Lung (tissue), 12 donors: Measurements from ENCODE around the gene GDI1. TPM values are rescaled to one million over a fixed set of nuclear protein-coding genes. Genes with fewer than 3 reads are reported as not detected.

Experiments
- ATAC-seq: fragments of 200-7000 bp; cut with Tn5 transposase; one replicate; pipeline ENCODE4 v1.9.1; 2020; ENCODE audit warnings: moderate number of reproducible peaks; ENCODE audit not compliant: insufficient read depth, low FRiP score
- DNase-seq, 3 donors: peaks; one replicate each; pipeline ENCODE4 v3.0.0-alpha.2; 2013 to 2017
- H3K27ac ChIP-seq, 2 donors: one replicate each; pipeline ENCODE4 v1.5.1; 2013; ENCODE audit warnings: mild to moderate bottlenecking in 2 of 2, moderate library complexity in 2 of 2, control low read depth in 1 of 2, inconsistent platforms in 1 of 2, low read depth in 1 of 2, low read length in 1 of 2
- H3K27me3 ChIP-seq, 3 donors: one replicate each; pipeline ENCODE4 v1.5.1; 2013; ENCODE audit warnings: low read length in 2 of 3; ENCODE audit not compliant: control insufficient read depth in 3 of 3, insufficient read depth in 3 of 3
- H3K36me3 ChIP-seq, 4 donors: one replicate each; pipeline ENCODE4 v1.5.1; 2013; ENCODE audit warnings: low read length in 4 of 4, mild to moderate bottlenecking in 1 of 4, moderate library complexity in 1 of 4; ENCODE audit not compliant: control insufficient read depth in 4 of 4, insufficient read depth in 4 of 4
- H3K4me1 ChIP-seq, 5 donors: one replicate each; pipeline ENCODE4 v1.5.1; 2013; ENCODE audit warnings: low read length in 5 of 5, mild to moderate bottlenecking in 2 of 5, moderate library complexity in 1 of 5; ENCODE audit not compliant: control insufficient read depth in 5 of 5, insufficient read depth in 5 of 5
- H3K4me3 ChIP-seq: one replicate; pipeline ENCODE4 v1.5.1; 2013; ENCODE audit warnings: mild to moderate bottlenecking, control low read depth, moderate library complexity
- H3K9ac ChIP-seq, 2 donors: one replicate each; pipeline ENCODE4 v1.5.1; 2013; ENCODE audit warnings: low read length in 2 of 2, control low read depth in 1 of 2; ENCODE audit not compliant: insufficient read depth in 1 of 2
- H3K9me3 ChIP-seq, 4 donors: one replicate each; pipeline ENCODE4 v1.5.1; 2013; ENCODE audit warnings: low read length in 3 of 4, mild to moderate bottlenecking in 1 of 4, moderate library complexity in 1 of 4; ENCODE audit not compliant: control insufficient read depth in 4 of 4, insufficient read depth in 3 of 4
- WGBS, 2 donors: extraction: QIAGEN DNeasy Blood & Tissue Kit; methylation state at CpG; one replicate each; pipeline ENCODE4 v1.1.7; 2013; 5-methylcytosine and 5-hydroxymethylcytosine counted together
- polyA plus RNA-seq, 2 donors: library from polyadenylated mRNA; stranded (reverse); fragments of 200-250 nt; gene quantifications; one replicate each; pipeline ENCODE4 v1.2.1, GENCODE V29; 2013
- total RNA-seq, 2 donors: library from RNA; depleted of rRNA in 1 of 2; stranded (reverse); fragments of >200 nt in 1 of 2; gene quantifications; one replicate each; pipeline ENCODE4 v1.2.1, GENCODE V29; 2014 to 2021
- TF ChIP-seq, protein P1 (sequence below): IDR thresholded peaks from 2 replicates; pipeline ENCODE4 v1.5.1; 2012; ENCODE audit warnings: mild to moderate bottlenecking; ENCODE audit errors: control extremely low read depth, extremely low read depth
- donor health status: control.
- donor health status: control.
- donor health status: Bipolar disorder and iron deficiency.
- donor health status: healthy.
- donor health status: DM: yes; HTN: yes; CAD: no.

The GDI1 gene
- total and polyA plus RNA-seq, 4 donors = 64.0 to 130 (median 116) TPM

DNA sequence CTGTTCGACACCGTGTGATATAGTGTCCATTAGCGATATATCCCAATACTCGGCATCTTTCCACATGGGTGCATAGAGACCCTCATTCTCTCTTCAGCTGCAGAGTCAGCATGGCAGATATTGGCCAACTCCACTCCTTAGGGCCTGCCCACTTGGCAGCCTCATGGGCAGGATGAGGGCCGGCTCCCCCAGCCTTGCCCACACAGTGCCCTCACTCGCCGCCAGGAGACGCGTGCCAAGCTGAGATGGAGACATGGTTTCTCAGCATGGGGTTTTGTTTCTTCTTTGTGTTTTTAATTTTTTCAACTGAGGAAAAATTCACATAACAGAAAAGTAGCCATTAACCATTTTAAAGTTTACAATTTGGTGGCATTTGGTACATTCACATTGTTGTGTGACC, 15.9 kb downstream of the GDI1 start:
- no peak overlapping the region for H3K9ac ChIP-seq
- TF ChIP-seq, protein P1, sequence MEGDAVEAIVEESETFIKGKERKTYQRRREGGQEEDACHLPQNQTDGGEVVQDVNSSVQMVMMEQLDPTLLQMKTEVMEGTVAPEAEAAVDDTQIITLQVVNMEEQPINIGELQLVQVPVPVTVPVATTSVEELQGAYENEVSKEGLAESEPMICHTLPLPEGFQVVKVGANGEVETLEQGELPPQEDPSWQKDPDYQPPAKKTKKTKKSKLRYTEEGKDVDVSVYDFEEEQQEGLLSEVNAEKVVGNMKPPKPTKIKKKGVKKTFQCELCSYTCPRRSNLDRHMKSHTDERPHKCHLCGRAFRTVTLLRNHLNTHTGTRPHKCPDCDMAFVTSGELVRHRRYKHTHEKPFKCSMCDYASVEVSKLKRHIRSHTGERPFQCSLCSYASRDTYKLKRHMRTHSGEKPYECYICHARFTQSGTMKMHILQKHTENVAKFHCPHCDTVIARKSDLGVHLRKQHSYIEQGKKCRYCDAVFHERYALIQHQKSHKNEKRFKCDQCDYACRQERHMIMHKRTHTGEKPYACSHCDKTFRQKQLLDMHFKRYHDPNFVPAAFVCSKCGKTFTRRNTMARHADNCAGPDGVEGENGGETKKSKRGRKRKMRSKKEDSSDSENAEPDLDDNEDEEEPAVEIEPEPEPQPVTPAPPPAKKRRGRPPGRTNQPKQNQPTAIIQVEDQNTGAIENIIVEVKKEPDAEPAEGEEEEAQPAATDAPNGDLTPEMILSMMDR = no peak
- ATAC-seq = no peak
- no peaks in the 10 kb centered on the region for H3K27me3 ChIP-seq
- H3K9me3 ChIP-seq = no peaks in the 10 kb centered on the region
- no peaks in the 10 kb centered on the region for H3K4me1 ChIP-seq
- 94 to 97% methylated on average over 9 of the region's 9 CpGs for WGBS, 2 donors
- peaks cover 0 to 15% (median 3%) of the 10 kb centered on the region in 4 donors for H3K36me3 ChIP-seq
- no peak for DNase-seq
- H3K4me3 ChIP-seq = no peak overlapping the region
- H3K27ac ChIP-seq = no peak overlapping the region

DNA sequence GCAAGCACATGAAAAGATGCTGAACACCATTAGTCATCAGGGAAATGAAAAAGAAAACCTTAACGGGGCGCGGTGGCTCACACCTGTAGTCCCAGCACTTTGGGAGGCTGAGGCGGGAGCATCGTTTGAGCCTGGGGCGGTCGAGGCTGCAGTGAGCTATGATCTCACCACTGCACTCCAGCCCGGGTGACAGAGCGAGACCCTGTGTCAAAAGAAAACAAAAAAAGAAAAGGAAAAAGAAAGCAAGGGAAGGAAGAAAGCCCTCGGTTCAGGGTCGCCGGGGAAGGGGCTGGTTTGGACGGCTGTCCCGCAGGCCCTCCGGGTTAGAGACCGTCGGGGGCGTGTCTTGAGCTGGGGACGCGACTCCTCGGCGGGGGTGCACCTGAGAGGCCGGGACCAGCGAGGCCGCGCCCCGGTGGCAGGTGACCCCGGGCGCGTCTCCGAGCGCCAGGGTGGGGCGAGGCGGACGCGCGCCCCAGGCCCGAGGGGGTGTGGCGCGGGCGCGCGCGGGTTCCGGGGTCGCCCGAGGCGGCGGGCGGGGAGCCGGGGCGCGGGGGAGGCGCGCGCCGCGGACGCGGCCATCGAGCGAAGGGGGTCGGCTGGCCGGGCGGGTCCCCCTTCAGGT, 20.6 kb downstream of the GDI1 start:
- Histone ChIP-seq H3K27me3 (no peaks in the 10 kb centered on the region), H3K9me3 (no peaks in the 10 kb centered on the region), H3K9ac (no peak overlapping the region), H3K27ac (peak overlapping the region in 1 of 2 donors; percentile 61), H3K4me3 (peak overlapping the region; percentile 48), H3K4me1 (peaks cover 0 to 10% (median 0%) of the 10 kb centered on the region in 5 donors), H3K36me3 (peaks cover 0 to 5% (median 2%) of the 10 kb centered on the region in 4 donors)
- TF ChIP-seq, protein P1 = no peak
- 8 to 30% methylated on average over 25 to 65 of the region's 65 CpGs for WGBS, 2 donors
- DNase-seq (peak in 2 of 3 donors; percentile 21 to 46), ATAC-seq (peak; percentile 44)

DNA sequence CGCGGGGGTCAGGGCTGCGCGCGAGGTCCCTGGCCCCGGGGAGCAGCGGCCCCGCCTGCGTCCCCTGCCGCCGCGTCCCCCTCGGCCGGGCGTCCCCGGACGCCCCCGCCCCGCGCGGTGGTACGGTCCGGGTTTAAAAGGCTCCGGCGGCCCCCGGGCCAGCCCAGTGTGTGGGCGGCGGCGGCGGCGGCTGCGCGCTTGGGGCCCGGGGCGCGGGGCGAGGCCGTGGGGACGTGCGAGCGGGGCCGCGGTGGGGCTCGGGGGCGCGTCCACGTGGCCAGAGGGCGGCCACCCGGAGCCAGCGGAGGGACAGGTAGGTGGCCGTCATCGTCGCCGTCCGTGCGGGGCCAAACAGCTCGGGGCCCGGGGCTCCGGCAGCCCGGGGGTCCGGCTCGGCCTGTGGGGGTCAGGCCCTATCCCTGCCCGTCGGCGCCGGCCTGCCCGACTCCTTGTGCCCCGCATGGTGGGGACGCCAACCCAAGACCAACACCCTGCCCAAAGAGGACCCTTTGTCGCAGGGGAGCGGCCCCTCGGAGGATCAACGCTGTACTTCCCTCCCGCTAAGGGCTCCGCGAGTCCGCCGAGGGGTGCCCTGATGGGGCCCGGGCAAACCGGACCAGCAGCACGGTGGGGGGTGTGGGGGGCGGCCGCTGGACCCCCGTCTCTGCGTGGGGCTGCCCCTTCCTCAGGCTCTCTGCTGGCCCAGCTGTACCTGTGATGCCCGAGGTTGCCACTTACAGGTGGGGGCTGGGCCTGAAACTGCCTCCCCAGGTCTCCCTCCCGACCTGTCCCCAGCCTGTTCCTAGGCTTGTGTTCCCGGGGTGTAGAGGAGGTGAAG, 21.4 kb downstream of the GDI1 start, which contains the start of gene PLXNA3:
Gene PLXNA3, plus strand, starts transcription at position 166 of the 838 bp plus-strand sequence. CDS start 1,903 bp downstream, outside the sequence.
- H3K36me3 ChIP-seq = peaks cover 0 to 5% (median 2%) of the 10 kb centered on the region in 4 donors
- H3K27me3 ChIP-seq = no peaks in the 10 kb centered on the region
- TF ChIP-seq, protein P1 = no peak
- H3K9ac ChIP-seq = no peak within 1 kb of the TSS
- peak within 1 kb of the TSS; percentile 52 to 61 for H3K27ac ChIP-seq
- DNase-seq (peak; percentile 33 to 55 (median 39)), ATAC-seq (peak; percentile 63)
- 0 to 29% methylated on average over 11 to 88 of the region's 88 CpGs for WGBS, 2 donors
- H3K9me3 ChIP-seq = no peaks in the 10 kb centered on the region
- peak within 1 kb of the TSS; percentile 48 for H3K4me3 ChIP-seq
- peaks cover 0 to 10% (median 0%) of the 10 kb centered on the region in 5 donors for H3K4me1 ChIP-seq
